K562 treated with DMSO at 1 percent for 4 hours (cell line): ENCODE results near the gene ZC3H13. TPM values are rescaled to one million over a fixed set of nuclear protein-coding genes. Genes with fewer than 3 reads are reported as not detected.

Source experiments
- total RNA-seq: library from RNA; unstranded; fragments of 300-600 nt; gene quantifications from 2 replicates; pipeline ENCODE4 v1.2.3, GENCODE V29; 2022; ENCODE audit not compliant: insufficient read depth

ZC3H13 gene, protein sequence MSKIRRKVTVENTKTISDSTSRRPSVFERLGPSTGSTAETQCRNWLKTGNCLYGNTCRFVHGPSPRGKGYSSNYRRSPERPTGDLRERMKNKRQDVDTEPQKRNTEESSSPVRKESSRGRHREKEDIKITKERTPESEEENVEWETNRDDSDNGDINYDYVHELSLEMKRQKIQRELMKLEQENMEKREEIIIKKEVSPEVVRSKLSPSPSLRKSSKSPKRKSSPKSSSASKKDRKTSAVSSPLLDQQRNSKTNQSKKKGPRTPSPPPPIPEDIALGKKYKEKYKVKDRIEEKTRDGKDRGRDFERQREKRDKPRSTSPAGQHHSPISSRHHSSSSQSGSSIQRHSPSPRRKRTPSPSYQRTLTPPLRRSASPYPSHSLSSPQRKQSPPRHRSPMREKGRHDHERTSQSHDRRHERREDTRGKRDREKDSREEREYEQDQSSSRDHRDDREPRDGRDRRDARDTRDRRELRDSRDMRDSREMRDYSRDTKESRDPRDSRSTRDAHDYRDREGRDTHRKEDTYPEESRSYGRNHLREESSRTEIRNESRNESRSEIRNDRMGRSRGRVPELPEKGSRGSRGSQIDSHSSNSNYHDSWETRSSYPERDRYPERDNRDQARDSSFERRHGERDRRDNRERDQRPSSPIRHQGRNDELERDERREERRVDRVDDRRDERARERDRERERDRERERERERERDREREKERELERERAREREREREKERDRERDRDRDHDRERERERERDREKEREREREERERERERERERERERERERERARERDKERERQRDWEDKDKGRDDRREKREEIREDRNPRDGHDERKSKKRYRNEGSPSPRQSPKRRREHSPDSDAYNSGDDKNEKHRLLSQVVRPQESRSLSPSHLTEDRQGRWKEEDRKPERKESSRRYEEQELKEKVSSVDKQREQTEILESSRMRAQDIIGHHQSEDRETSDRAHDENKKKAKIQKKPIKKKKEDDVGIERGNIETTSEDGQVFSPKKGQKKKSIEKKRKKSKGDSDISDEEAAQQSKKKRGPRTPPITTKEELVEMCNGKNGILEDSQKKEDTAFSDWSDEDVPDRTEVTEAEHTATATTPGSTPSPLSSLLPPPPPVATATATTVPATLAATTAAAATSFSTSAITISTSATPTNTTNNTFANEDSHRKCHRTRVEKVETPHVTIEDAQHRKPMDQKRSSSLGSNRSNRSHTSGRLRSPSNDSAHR (N-terminal part only)
- total RNA-seq, result 14.6 and 17.4 TPM in 2 replicates

GRCh38 chr13:46052319-46053161 lies at the start of gene ZC3H13:
Gene ZC3H13, minus strand, starts transcription at chr13:46052746. Its CDS starts 7,239 bp downstream, at chr13:46045507.

Other genes starting within 250 kb of the ZC3H13 start
- not detected in 2 replicates for gene SIAH3, start 201.0 kb downstream of the ZC3H13 start, total RNA-seq
- not detected in 2 replicates for gene CPB2, start 52.3 kb upstream of the ZC3H13 start, total RNA-seq
- gene LCP1, start 129.4 kb upstream of the ZC3H13 start, total RNA-seq, result 273 and 294 TPM in 2 replicates
- not detected in 2 replicates for gene LRRC63, start 159.2 kb upstream of the ZC3H13 start, total RNA-seq